GM12872 (cell line): ENCODE results near the gene GPR65.

Experiments used
- CTCF ChIP-seq: IDR thresholded peaks from 3 replicates; pipeline ENCODE4 v1.5.1; 2011; ENCODE audit warnings: low read depth, mild to moderate bottlenecking, low read length, moderate library complexity; ENCODE audit not compliant: insufficient read depth

GPR65 gene

GRCh38 chr14:88004506-88005036 lies 364 bp upstream of the GPR65 start:
- TF ChIP-seq CTCF = no peak

- no peak for TF ChIP-seq CTCF
Observed at GRCh38 chr14:88005978-88006851, 1.3 kb downstream of the GPR65 start.

GRCh38 chr14:88007608-88008007 lies 2.7 kb downstream of the GPR65 start:
- TF ChIP-seq CTCF = no peak

GRCh38 chr14:88008039-88008742 lies 3.3 kb downstream of the GPR65 start:
- no peak for TF ChIP-seq CTCF

GRCh38 chr14:88009486-88009885 lies 4.6 kb downstream of the GPR65 start:
- no peak for TF ChIP-seq CTCF

GRCh38 chr14:88010331-88010730 lies 5.4 kb downstream of the GPR65 start:
- TF ChIP-seq CTCF = no peak

GRCh38 chr14:88012495-88012894 lies 7.6 kb downstream of the GPR65 start:
- no peak for TF ChIP-seq CTCF
